ENCODE measurements around the gene TUBB1. TPM values are rescaled to one million over a fixed set of nuclear protein-coding genes. Genes with fewer than 3 reads are reported as not detected.
A peak's percentile ranks its signal among the peaks of the same experiment; 100 is the strongest.

Gene TUBB1
- total and polyA plus RNA-seq, 2 of the 13 experiments (the other 11 are each of a cell fraction or from before 2014, with no cell fraction given), result 0.11 to 57.6 TPM

GRCh38 chr20:59042151-59042795 is 23.0 kb downstream of the TUBB1 start, which contains the start of gene PRELID3B (continued):
- no peak for TF ChIP-seq ZBED4 (CRISPR knock-in tag; IDR thresholded peaks at IDR 0.05; ENCODE audit: borderline replicate concordance)
- no peak for TF ChIP-seq REST (IDR thresholded peaks at IDR 0.05; ENCODE audit: borderline replicate concordance in 1 of 2, low read depth in 1 of 2, low read length in 2 of 2)
- TF ChIP-seq YEATS2 (CRISPR knock-in tag; IDR thresholded peaks at IDR 0.05; ENCODE audit: borderline replicate concordance), result peak; percentile 64; the same call in 1 of the 2 replicates
- TF ChIP-seq, protein P1, sequence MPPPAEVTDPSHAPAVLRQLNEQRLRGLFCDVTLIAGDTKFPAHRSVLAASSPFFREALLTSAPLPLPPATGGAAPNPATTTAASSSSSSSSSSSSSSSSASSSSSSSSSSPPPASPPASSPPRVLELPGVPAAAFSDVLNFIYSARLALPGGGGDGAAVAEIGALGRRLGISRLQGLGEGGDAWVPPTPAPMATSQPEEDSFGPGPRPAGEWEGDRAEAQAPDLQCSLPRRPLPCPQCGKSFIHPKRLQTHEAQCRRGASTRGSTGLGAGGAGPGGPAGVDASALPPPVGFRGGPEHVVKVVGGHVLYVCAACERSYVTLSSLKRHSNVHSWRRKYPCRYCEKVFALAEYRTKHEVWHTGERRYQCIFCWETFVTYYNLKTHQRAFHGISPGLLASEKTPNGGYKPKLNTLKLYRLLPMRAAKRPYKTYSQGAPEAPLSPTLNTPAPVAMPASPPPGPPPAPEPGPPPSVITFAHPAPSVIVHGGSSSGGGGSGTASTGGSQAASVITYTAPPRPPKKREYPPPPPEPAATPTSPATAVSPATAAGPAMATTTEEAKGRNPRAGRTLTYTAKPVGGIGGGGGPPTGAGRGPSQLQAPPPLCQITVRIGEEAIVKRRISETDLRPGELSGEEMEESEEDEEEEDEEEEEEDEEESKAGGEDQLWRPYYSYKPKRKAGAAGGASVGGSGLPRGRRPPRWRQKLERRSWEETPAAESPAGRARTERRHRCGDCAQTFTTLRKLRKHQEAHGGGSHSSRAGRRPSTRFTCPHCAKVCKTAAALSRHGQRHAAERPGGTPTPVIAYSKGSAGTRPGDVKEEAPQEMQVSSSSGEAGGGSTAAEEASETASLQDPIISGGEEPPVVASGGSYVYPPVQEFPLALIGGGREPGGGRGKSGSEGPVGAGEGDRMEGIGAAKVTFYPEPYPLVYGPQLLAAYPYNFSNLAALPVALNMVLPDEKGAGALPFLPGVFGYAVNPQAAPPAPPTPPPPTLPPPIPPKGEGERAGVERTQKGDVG (CRISPR knock-in tag; IDR thresholded peaks at IDR 0.05; ENCODE audit: borderline replicate concordance), result no peak
- 0 out of 2 replicates have a peak, but pooled peaks have one; percentile 19 for TF ChIP-seq ZZZ3 (CRISPR knock-in tag; IDR thresholded peaks at IDR 0.05; ENCODE audit: borderline replicate concordance)
- TF ChIP-seq MZF1 (CRISPR knock-in tag; IDR thresholded peaks at IDR 0.05; ENCODE audit: borderline replicate concordance), result 0 out of 2 replicates have a peak, but pooled peaks have one; percentile 11
- no peak for TF ChIP-seq ELF4 (CRISPR knock-in tag; IDR thresholded peaks at IDR 0.05; ENCODE audit: borderline replicate concordance)
- peak; percentile 51; the same call in 1 of the 2 replicates for TF ChIP-seq HES4 (CRISPR knock-in tag; IDR thresholded peaks at IDR 0.05; ENCODE audit: borderline replicate concordance)
